ENCODE results near the gene SLC12A6. TPM values are rescaled to one million over a fixed set of nuclear protein-coding genes. Genes with fewer than 3 reads are reported as not detected.
"Not testable (repeated sequence)": the region's sequence is repeated elsewhere in the genome, so short reads cannot be mapped to it uniquely, and the experiment has no call there.

SLC12A6 gene
- total and polyA plus RNA-seq, 4 donors: 14.8 to 46.0 (median 30.3) TPM

- intact Hi-C loops (cut with DNase I): no loop called here
- H3K9me3 ChIP-seq (ENCODE audit: control insufficient read depth, low read length): no peaks in the 10 kb centered on the region
- peaks cover 0 to 2% of the 10 kb centered on the region in 2 donors for H3K4me1 ChIP-seq (ENCODE audit: control insufficient read depth in 1 of 2, insufficient read depth in 2 of 2, low read length in 2 of 2)
- H3K4me3 ChIP-seq (ENCODE audit: low read length in 2 of 2): no peak overlapping the region
- ATAC-seq (ENCODE audit: low FRiP score) (no peak), DNase-seq (no peak)
- no peaks in the 10 kb centered on the region for H3K27me3 ChIP-seq (ENCODE audit: control insufficient read depth in 1 of 2, insufficient read depth in 2 of 2, low read length in 1 of 2)
- no peaks in the 10 kb centered on the region for H3K36me3 ChIP-seq (ENCODE audit: control insufficient read depth in 1 of 2, insufficient read depth in 2 of 2, low read length in 1 of 2)
- WGBS, 2 donors: 89 to 90% methylated on average over 1 of the region's 1 CpG
- H3K27ac ChIP-seq (ENCODE audit: low read depth in 1 of 2, low read length in 2 of 2): no peak overlapping the region
Observed at GRCh38 chr15:34203305-34203704, 134.3 kb downstream of the SLC12A6 start.

GRCh38 chr15:34193272-34193671 is 144.3 kb downstream of the SLC12A6 start:
- H3K4me3 ChIP-seq (ENCODE audit: low read length in 2 of 2); H3K4me1 ChIP-seq (ENCODE audit: control insufficient read depth in 1 of 2, insufficient read depth in 2 of 2, low read length in 2 of 2); ATAC-seq (ENCODE audit: low FRiP score); H3K36me3 ChIP-seq (ENCODE audit: control insufficient read depth in 1 of 2, insufficient read depth in 2 of 2, low read length in 1 of 2); H3K9me3 ChIP-seq (ENCODE audit: control insufficient read depth, low read length); H3K27ac ChIP-seq (ENCODE audit: low read depth in 1 of 2, low read length in 2 of 2); intact Hi-C loops (cut with DNase I); H3K27me3 ChIP-seq (ENCODE audit: control insufficient read depth in 1 of 2, insufficient read depth in 2 of 2, low read length in 1 of 2); DNase-seq: not testable (repeated sequence)
- WGBS, 2 donors: 75 to 89% methylated on average over 7 of the region's 7 CpGs

DNA sequence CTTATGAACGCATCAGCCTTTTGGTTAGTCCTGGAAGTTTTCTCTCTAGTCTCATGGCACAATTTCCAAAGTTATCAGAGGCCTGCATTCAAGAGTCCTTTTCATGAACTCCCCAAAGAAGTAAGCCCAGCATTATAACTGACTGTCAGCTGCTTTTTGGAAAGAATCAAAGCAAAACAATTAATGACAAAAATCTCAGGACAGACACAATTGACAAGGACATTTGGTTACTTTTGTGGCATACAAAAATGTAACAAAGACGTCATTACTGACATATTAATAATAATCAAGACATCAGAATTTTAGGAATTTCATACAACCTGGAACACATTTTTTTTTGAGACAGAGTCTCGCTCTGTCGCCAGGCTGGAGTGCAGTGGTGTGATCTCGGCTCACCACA is 148.9 kb downstream of the SLC12A6 start:
- H3K36me3 ChIP-seq (ENCODE audit: control insufficient read depth in 1 of 2, insufficient read depth in 2 of 2, low read length in 1 of 2): no peaks in the 10 kb centered on the region
- no peaks in the 10 kb centered on the region for H3K9me3 ChIP-seq (ENCODE audit: control insufficient read depth, low read length)
- intact Hi-C loops (cut with DNase I): no loop called here
- H3K4me1 ChIP-seq (ENCODE audit: control insufficient read depth in 1 of 2, insufficient read depth in 2 of 2, low read length in 2 of 2): no peaks in the 10 kb centered on the region
- no peak for DNase-seq
- H3K4me3 ChIP-seq (ENCODE audit: low read length in 2 of 2): no peak overlapping the region
- no peak for ATAC-seq (ENCODE audit: low FRiP score)
- no peak overlapping the region for H3K27ac ChIP-seq (ENCODE audit: low read depth in 1 of 2, low read length in 2 of 2)
- H3K27me3 ChIP-seq (ENCODE audit: control insufficient read depth in 1 of 2, insufficient read depth in 2 of 2, low read length in 1 of 2): no peaks in the 10 kb centered on the region
- WGBS, 2 donors: 59 to 70% methylated on average over 5 of the region's 5 CpGs

DNA sequence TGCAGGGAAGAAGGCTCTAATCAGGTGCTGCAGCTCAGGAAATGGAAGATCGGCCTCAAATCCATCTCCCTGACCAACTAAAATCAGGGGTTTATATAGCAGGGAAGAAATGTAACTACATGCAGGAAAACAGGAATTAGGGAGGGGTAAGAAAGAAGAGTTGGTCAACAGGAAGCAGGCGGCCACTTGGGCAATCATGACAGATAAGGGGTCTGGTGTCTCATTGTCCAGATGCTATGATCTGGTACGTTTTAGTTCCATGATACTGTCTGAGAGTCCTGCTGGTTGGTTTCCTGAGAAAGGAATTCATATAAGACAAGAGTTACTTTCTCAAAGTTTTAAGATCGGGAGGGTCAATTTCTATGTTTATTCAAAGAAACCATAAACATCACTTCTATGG is 151.9 kb downstream of the SLC12A6 start:
- H3K4me3 ChIP-seq (ENCODE audit: low read length in 2 of 2): no peak overlapping the region
- H3K36me3 ChIP-seq (ENCODE audit: control insufficient read depth in 1 of 2, insufficient read depth in 2 of 2, low read length in 1 of 2): no peaks in the 10 kb centered on the region
- no peak for DNase-seq
- no peak overlapping the region for H3K27ac ChIP-seq (ENCODE audit: low read depth in 1 of 2, low read length in 2 of 2)
- no peak for ATAC-seq (ENCODE audit: low FRiP score)
- no peaks in the 10 kb centered on the region for H3K9me3 ChIP-seq (ENCODE audit: control insufficient read depth, low read length)
- WGBS, 2 donors: 80 to 92% methylated on average over 4 of the region's 4 CpGs
- peaks cover 0 to 5% of the 10 kb centered on the region in 2 donors for H3K4me1 ChIP-seq (ENCODE audit: control insufficient read depth in 1 of 2, insufficient read depth in 2 of 2, low read length in 2 of 2)
- intact Hi-C loops (cut with DNase I): no loop called here
- H3K27me3 ChIP-seq (ENCODE audit: control insufficient read depth in 1 of 2, insufficient read depth in 2 of 2, low read length in 1 of 2): no peaks in the 10 kb centered on the region

DNA sequence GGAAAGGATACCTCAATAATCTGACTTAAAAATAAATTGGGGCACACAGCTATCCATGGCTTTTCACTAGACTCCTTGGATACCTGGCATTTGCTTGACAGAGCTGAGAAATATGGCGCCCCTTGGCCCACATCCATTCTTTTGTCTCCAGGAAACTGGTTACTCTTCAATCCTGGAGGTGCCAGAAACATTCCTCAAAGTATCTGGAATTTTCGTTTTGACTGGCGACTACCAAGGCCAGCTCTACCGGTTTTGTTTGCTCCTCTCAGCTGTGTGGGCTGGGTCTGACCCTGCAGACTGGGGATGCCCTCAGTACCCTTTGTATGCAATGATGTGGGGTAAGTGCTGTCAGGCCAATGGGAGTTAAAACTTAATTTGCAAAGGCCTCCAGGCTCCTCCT is 154.6 kb downstream of the SLC12A6 start:
- 32 to 34% methylated on average over 4 of the region's 4 CpGs for WGBS, 2 donors
- no peak overlapping the region for H3K4me3 ChIP-seq (ENCODE audit: low read length in 2 of 2)
- H3K36me3 ChIP-seq (ENCODE audit: control insufficient read depth in 1 of 2, insufficient read depth in 2 of 2, low read length in 1 of 2): no peaks in the 10 kb centered on the region
- ATAC-seq (ENCODE audit: low FRiP score) (no peak), DNase-seq (no peak)
- H3K27me3 ChIP-seq (ENCODE audit: control insufficient read depth in 1 of 2, insufficient read depth in 2 of 2, low read length in 1 of 2): no peaks in the 10 kb centered on the region
- peaks cover 0 to 5% of the 10 kb centered on the region in 2 donors for H3K4me1 ChIP-seq (ENCODE audit: control insufficient read depth in 1 of 2, insufficient read depth in 2 of 2, low read length in 2 of 2)
- H3K9me3 ChIP-seq (ENCODE audit: control insufficient read depth, low read length): no peaks in the 10 kb centered on the region
- H3K27ac ChIP-seq (ENCODE audit: low read depth in 1 of 2, low read length in 2 of 2): no peak overlapping the region
- intact Hi-C loops (cut with DNase I): no loop called here

Small RNA genes lying within 50 kb of the gene (microRNA-seq; reads per million reads assigned to microRNA genes)
- 0 reads per million in 2 donors for gene MIR1233-1

Other genes starting within 250 kb of the SLC12A6 start
- 10 to 100 TPM; 53.5 to 60.1 TPM for gene EMC7, start 235.9 kb downstream of the SLC12A6 start, total RNA-seq
- gene EMC7, start 235.9 kb downstream of the SLC12A6 start, polyA plus RNA-seq: 10 to 100 TPM; 65.4 to 91.5 TPM
- 1 to 10 TPM; 1.7 TPM for gene PGBD4, start 235.7 kb downstream of the SLC12A6 start, total RNA-seq
- gene PGBD4, start 235.7 kb downstream of the SLC12A6 start, polyA plus RNA-seq: 1 to 10 TPM in 1 of 2 donors, under 1 TPM in 1; 0.13 to 1.4 TPM
- gene KATNBL1, start 127.7 kb downstream of the SLC12A6 start, total RNA-seq: 10 to 100 TPM; 64.5 to 64.7 TPM
- 10 to 100 TPM; 16.4 to 32.0 TPM for gene KATNBL1, start 127.7 kb downstream of the SLC12A6 start, polyA plus RNA-seq
- 10 to 100 TPM; 64.9 to 71.8 TPM for gene EMC4, start 112.8 kb downstream of the SLC12A6 start, total RNA-seq
- gene EMC4, start 112.8 kb downstream of the SLC12A6 start, polyA plus RNA-seq: 100 to 1,000 TPM; 105 to 130 TPM
- 100 to 1,000 TPM in 1 of 2 donors, 10 to 100 TPM in 1; 95.6 to 105 TPM for gene NOP10, start 5.4 kb upstream of the SLC12A6 start, total RNA-seq
- 100 to 1,000 TPM; 167 to 284 TPM for gene NOP10, start 5.4 kb upstream of the SLC12A6 start, polyA plus RNA-seq
- gene NUTM1, start 5.5 kb upstream of the SLC12A6 start, total RNA-seq: not detected
- not detected for gene NUTM1, start 5.5 kb upstream of the SLC12A6 start, polyA plus RNA-seq
- 10 to 100 TPM; 32.1 to 78.6 TPM for gene LPCAT4, start 29.4 kb upstream of the SLC12A6 start, total RNA-seq
- gene LPCAT4, start 29.4 kb upstream of the SLC12A6 start, polyA plus RNA-seq: 10 to 100 TPM in 1 of 2 donors, 1 to 10 TPM in 1; 7.6 to 37.5 TPM
- 100 to 1,000 TPM in 1 of 2 donors, 10 to 100 TPM in 1; 70.2 to 131 TPM for gene GOLGA8A, start 100.0 kb upstream of the SLC12A6 start, total RNA-seq
- gene GOLGA8A, start 100.0 kb upstream of the SLC12A6 start, polyA plus RNA-seq: 100 to 1,000 TPM in 1 of 2 donors, 1 to 10 TPM in 1; 3.6 to 150 TPM
- 100 to 1,000 TPM in 1 of 2 donors, 10 to 100 TPM in 1; 93.4 to 127 TPM for gene GOLGA8B, start 245.9 kb upstream of the SLC12A6 start, total RNA-seq
- gene GOLGA8B, start 245.9 kb upstream of the SLC12A6 start, polyA plus RNA-seq: 100 to 1,000 TPM in 1 of 2 donors, 1 to 10 TPM in 1; 5.8 to 123 TPM

Data from aorta (tissue), 5 donors.